ENCODE results near the gene GPR55. TPM values are rescaled to one million over a fixed set of nuclear protein-coding genes. Genes with fewer than 3 reads are reported as not detected.

The GPR55 gene
- total and polyA plus RNA-seq, 2 of the 4 experiments (the other 2 are of a cell fraction): 0.03 TPM; not detected in 1

GRCh38 chr2:230958820-230959756, 34.0 kb upstream of the GPR55 start:
- intact Hi-C loops (cut with micrococcal nuclease) (loop anchor here (10.0 kb wide), 1 partner anchor 56 kb away; no protein-coding TSS in a partner anchor), dilution Hi-C loops (cut with HindIII; ENCODE audit: low sequenced_read_pairs, unreplicated experiment) (no loop called here), in situ Hi-C loops (cut with MboI; ENCODE audit: low sequenced_read_pairs) (no loop called here)
- Histone ChIP-seq H4K5ac (ENCODE audit: low read depth, low read length) (no peak overlapping the region), H2BK15ac (ENCODE audit: low read depth, low read length) (no peak overlapping the region), H3K27ac (ENCODE audit: insufficient read depth, low read length) (no peak overlapping the region), H3K4me1 (ENCODE audit: control insufficient read depth, insufficient read depth, low read length) (no peaks in the 10 kb centered on the region), H4K8ac (ENCODE audit: low read depth in 2 of 2, low read length in 2 of 2) (no peak overlapping the region), H2AFZ (replicated peaks; ENCODE audit: low read length, poor library complexity) (no peak overlapping the region), H2BK120ac (ENCODE audit: low read depth, low read length) (no peak overlapping the region), H3K9me1 (ENCODE audit: insufficient read depth, low read length) (no peaks in the 10 kb centered on the region), H3K4ac (ENCODE audit: low read depth, low read length) (no peak overlapping the region), H3K79me1 (ENCODE audit: low read depth in 1 of 2, low read length in 2 of 2) (no peaks in the 10 kb centered on the region), H4K91ac (ENCODE audit: insufficient read depth, low read depth, low read length) (no peak overlapping the region), H2BK5ac (ENCODE audit: low read depth, low read length, poor library complexity, severe bottlenecking) (no peak overlapping the region), H3K9ac (ENCODE audit: low read depth, low read length) (no peak overlapping the region), H2AK9ac (replicated peaks; ENCODE audit: low read depth, low read length, poor library complexity) (no peak overlapping the region), H3K9me3 (ENCODE audit: control insufficient read depth, insufficient read depth, low read length) (no peaks in the 10 kb centered on the region), H3K36me3 (ENCODE audit: control insufficient read depth, insufficient read depth, low read length) (no peaks in the 10 kb centered on the region), H3K14ac (replicated peaks; ENCODE audit: low read depth, low read length) (no peak overlapping the region), H3K27me3 (ENCODE audit: control insufficient read depth, insufficient read depth, low read length) (peaks cover 25% of the 10 kb centered on the region), H3K4me2 (ENCODE audit: low read depth, low read length) (no peak overlapping the region), H3K18ac (ENCODE audit: low read depth, low read length) (no peak overlapping the region), H3K4me3 (ENCODE audit: insufficient read depth, low read depth, low read length) (no peak overlapping the region), H2BK20ac (ENCODE audit: low read depth, low read length) (no peak overlapping the region), H2AK5ac (ENCODE audit: low read depth, low read length) (no peak overlapping the region), H3K23ac (ENCODE audit: low read depth, low read length) (no peak overlapping the region), H4K20me1 (ENCODE audit: insufficient read depth, low read length) (no peaks in the 10 kb centered on the region), H3K56ac (ENCODE audit: extremely low read depth, insufficient read depth, low read length) (no peak overlapping the region)
- ChIA-PET POLR2A (ENCODE audit: unreplicated experiment) (no interaction called here), CTCF (no interaction called here)
- ATAC-seq (ENCODE audit: low read depth): no peak
- no peak for DNase-seq
- no CpG with 5 or more reads among the region's 8 CpGs for WGBS, 2 experiments (ENCODE audit: extremely low coverage in 2 of 2, insufficient read length in 1 of 2)
- no TSS peak for BruUV-seq (replicated peaks)
- TF ChIP-seq MAZ (IDR thresholded peaks at IDR 0.05; ENCODE audit: borderline replicate concordance, low read depth, low read length) (no peak), RFX5 (IDR thresholded peaks at IDR 0.05; ENCODE audit: low read depth, low read length) (no peak), MAFK (IDR thresholded peaks at IDR 0.05; ENCODE audit: low read depth, low read length) (no peak), MXI1 (IDR thresholded peaks at IDR 0.05; ENCODE audit: borderline replicate concordance, low read depth, low read length) (no peak), RAD21 (IDR thresholded peaks at IDR 0.05; ENCODE audit: low read length) (no peak), BHLHE40 (IDR thresholded peaks at IDR 0.05; ENCODE audit: low read depth, low read length) (no peak), FOS (IDR thresholded peaks at IDR 0.05; ENCODE audit: low read depth, low read length) (no peak), SMC3 (IDR thresholded peaks at IDR 0.05; ENCODE audit: low read depth, low read length) (no peak), NFE2L2 (IDR thresholded peaks at IDR 0.05; ENCODE audit: low read depth, low read length) (no peak), ELK1 (IDR thresholded peaks at IDR 0.05; ENCODE audit: borderline replicate concordance, low read depth, low read length) (no peak), CHD1 (IDR thresholded peaks at IDR 0.05; ENCODE audit: low read depth, low read length) (no peak), POLR2A (IDR thresholded peaks at IDR 0.05; ENCODE audit: low read depth, low read length) (no peak)
- TF ChIP-seq, protein P1, sequence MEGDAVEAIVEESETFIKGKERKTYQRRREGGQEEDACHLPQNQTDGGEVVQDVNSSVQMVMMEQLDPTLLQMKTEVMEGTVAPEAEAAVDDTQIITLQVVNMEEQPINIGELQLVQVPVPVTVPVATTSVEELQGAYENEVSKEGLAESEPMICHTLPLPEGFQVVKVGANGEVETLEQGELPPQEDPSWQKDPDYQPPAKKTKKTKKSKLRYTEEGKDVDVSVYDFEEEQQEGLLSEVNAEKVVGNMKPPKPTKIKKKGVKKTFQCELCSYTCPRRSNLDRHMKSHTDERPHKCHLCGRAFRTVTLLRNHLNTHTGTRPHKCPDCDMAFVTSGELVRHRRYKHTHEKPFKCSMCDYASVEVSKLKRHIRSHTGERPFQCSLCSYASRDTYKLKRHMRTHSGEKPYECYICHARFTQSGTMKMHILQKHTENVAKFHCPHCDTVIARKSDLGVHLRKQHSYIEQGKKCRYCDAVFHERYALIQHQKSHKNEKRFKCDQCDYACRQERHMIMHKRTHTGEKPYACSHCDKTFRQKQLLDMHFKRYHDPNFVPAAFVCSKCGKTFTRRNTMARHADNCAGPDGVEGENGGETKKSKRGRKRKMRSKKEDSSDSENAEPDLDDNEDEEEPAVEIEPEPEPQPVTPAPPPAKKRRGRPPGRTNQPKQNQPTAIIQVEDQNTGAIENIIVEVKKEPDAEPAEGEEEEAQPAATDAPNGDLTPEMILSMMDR (conservative IDR thresholded peaks at IDR 0.05; ENCODE audit: low read depth, low read length): no peak
- TF ChIP-seq, protein P2, sequence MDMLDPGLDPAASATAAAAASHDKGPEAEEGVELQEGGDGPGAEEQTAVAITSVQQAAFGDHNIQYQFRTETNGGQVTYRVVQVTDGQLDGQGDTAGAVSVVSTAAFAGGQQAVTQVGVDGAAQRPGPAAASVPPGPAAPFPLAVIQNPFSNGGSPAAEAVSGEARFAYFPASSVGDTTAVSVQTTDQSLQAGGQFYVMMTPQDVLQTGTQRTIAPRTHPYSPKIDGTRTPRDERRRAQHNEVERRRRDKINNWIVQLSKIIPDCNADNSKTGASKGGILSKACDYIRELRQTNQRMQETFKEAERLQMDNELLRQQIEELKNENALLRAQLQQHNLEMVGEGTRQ (IDR thresholded peaks at IDR 0.05; ENCODE audit: low read depth, low read length): no peak

Measured in IMR-90 (cell line).